GM18861 (cell line): ENCODE data around the gene PLP1.

Experiments used
- ATAC-seq: cut with Tn5 transposase; IDR thresholded peaks from one replicate; pipeline ENCODE4 v1.9.1; 2021; ENCODE audit not compliant: unreplicated experiment

PLP1 gene

GRCh38 chrX:103823591-103823990 is 47.0 kb downstream of the PLP1 start:
- ATAC-seq, result no peak

- ATAC-seq, result no peak
Observed at GRCh38 chrX:103825881-103826280, 49.2 kb downstream of the PLP1 start.

- ATAC-seq, result no peak
Observed at GRCh38 chrX:103828529-103828928, 51.9 kb downstream of the PLP1 start.

GRCh38 chrX:103830848-103831247 is 54.2 kb downstream of the PLP1 start:
- no peak for ATAC-seq

GRCh38 chrX:103831342-103831802 is 54.7 kb downstream of the PLP1 start:
- peak; percentile 79 for ATAC-seq

- no peak for ATAC-seq
Observed at GRCh38 chrX:103831803-103832544, 55.3 kb downstream of the PLP1 start, which contains the start of gene RAB9B. Gene RAB9B, minus strand, starts transcription at chrX:103832257. Its CDS starts 6,473 bp downstream, at chrX:103825784.

GRCh38 chrX:103839404-103839803 is 62.8 kb downstream of the PLP1 start:
- no peak for ATAC-seq
